PC-3 (cell line): ENCODE results near the gene ACR. TPM values are rescaled to one million over a fixed set of nuclear protein-coding genes. Genes with fewer than 3 reads are reported as not detected.
"Not testable (repeated sequence)": the region's sequence is repeated elsewhere in the genome, so short reads cannot be mapped to it uniquely, and the experiment has no call there.

Source experiments
- ATAC-seq: fragments of 200-7000 bp; cut with Tn5 transposase; 2 replicates; pipeline ENCODE4 v1.9.1; 2020; ENCODE audit warnings: mild to moderate bottlenecking, moderate library complexity
- BruUV-seq: library from RNA; stranded (reverse); fragments of 400-500 nt; replicated peaks from 2 replicates; lab custom pipeline; 2021; lab: Mats Ljungman, UMichigan
- CTCF ChIA-PET: fragments of 300-600 bp; sonication (Branson Sonifier 250); formaldehyde crosslinking; loops from one replicate; lab custom pipeline; 2022; ENCODE audit warnings: antibody characterized with exemption; lab: Charles Lee
- POLR2A ChIA-PET: fragments of 300-600 bp; sonication (Branson Sonifier 250); formaldehyde crosslinking; loops from one replicate; lab custom pipeline; 2022; ENCODE audit warnings: antibody characterized with exemption; ENCODE audit not compliant: unreplicated experiment; lab: Charles Lee
- DNase-seq: peaks from one replicate; pipeline ENCODE4 v3.0.0-alpha.2; 2015
- H2AFZ ChIP-seq: fragments of 300-600 bp; sonication (generic); 2 replicates; pipeline ENCODE4 v1.6.0; 2016; ENCODE audit warnings: antibody characterized with exemption, low read length
- H3F3A ChIP-seq: fragments of 300-600 bp; sonication (generic); one replicate; pipeline ENCODE4 v1.6.0; 2017; ENCODE audit warnings: antibody characterized with exemption, low read length, control low read depth, mild to moderate bottlenecking; ENCODE audit not compliant: unreplicated experiment
- H3K27ac ChIP-seq: fragments of 300-600 bp; sonication (generic); 2 replicates; pipeline ENCODE4 v1.5.1; 2016; ENCODE audit warnings: mild to moderate bottlenecking, low read length
- H3K27me3 ChIP-seq: fragments of 300-600 bp; sonication (generic); 2 replicates; pipeline ENCODE4 v1.6.1; 2016; ENCODE audit warnings: low read length, mixed read lengths
- H3K36me3 ChIP-seq: fragments of 300-600 bp; sonication (generic); 2 replicates; pipeline ENCODE4 v1.6.1; 2016; ENCODE audit warnings: low read depth, mixed run types, low read length, mixed read lengths
- H3K4me1 ChIP-seq: fragments of 300-600 bp; sonication (generic); 2 replicates; pipeline ENCODE4 v1.5.1; 2016; ENCODE audit warnings: low read length; ENCODE audit not compliant: insufficient read depth
- H3K4me2 ChIP-seq: fragments of 300-600 bp; sonication (generic); 2 replicates; pipeline ENCODE4 v1.6.0; 2016; ENCODE audit warnings: low read length
- H3K4me3 ChIP-seq: fragments of 300-600 bp; sonication (generic); 2 replicates; pipeline ENCODE4 v1.5.1; 2016; ENCODE audit warnings: mild to moderate bottlenecking, low read length, mixed read lengths
- H3K79me2 ChIP-seq: fragments of 300-600 bp; sonication (generic); 2 replicates; pipeline ENCODE4 v1.6.1; 2017; ENCODE audit warnings: low read length, mixed read lengths
- H3K9ac ChIP-seq: fragments of 300-600 bp; sonication (generic); 2 replicates; pipeline ENCODE4 v1.6.0; 2016; ENCODE audit warnings: mild to moderate bottlenecking, low read length
- H3K9me2 ChIP-seq: fragments of 300-600 bp; sonication (generic); replicated peaks from 2 replicates; pipeline ENCODE4 v1.6.1; 2016; ENCODE audit warnings: mixed run types, low read length, mixed read lengths
- H3K9me3 ChIP-seq: fragments of 300-600 bp; sonication (generic); 2 replicates; pipeline ENCODE4 v1.6.1; 2016; ENCODE audit warnings: low read length, mixed read lengths
- H4K20me1 ChIP-seq: fragments of 300-600 bp; sonication (generic); 2 replicates; pipeline ENCODE4 v1.6.1; 2016; ENCODE audit warnings: low read length, mixed read lengths
- intact Hi-C: fragments of 100-400 bp; cut with micrococcal nuclease; formaldehyde crosslinking; loops from 2 replicates; pipeline ENCODE4 v1.9.0; 2023
- total RNA-seq: library from RNA; depleted of rRNA; stranded (reverse); fragments of >200 nt; gene quantifications from 2 replicates; pipeline ENCODE4 v1.2.3, GENCODE V29; 2014

The ACR gene
- total RNA-seq, 1 experiment from 2014 or later: not detected

- H2AFZ ChIP-seq: peak overlapping the region; percentile 74
- H4K20me1 ChIP-seq, intact Hi-C loops, H3K9me2 ChIP-seq, H3K36me3 ChIP-seq, H3K9me3 ChIP-seq, H3K9ac ChIP-seq, H3K79me2 ChIP-seq, H3K27ac ChIP-seq, POLR2A ChIA-PET, CTCF ChIA-PET, H3K27me3 ChIP-seq, H3F3A ChIP-seq, H3K4me1 ChIP-seq: not testable (repeated sequence)
- H3K4me2 ChIP-seq: peak overlapping the region; percentile 80
- TSS peak; percentile 22 for BruUV-seq
- peak; percentile 43 for ATAC-seq
- peak; percentile 14 for DNase-seq
- H3K4me3 ChIP-seq: peak overlapping the region; percentile 72
Observed at GRCh38 chr22:50756949-50757491, 19.0 kb downstream of the ACR start.

DNA sequence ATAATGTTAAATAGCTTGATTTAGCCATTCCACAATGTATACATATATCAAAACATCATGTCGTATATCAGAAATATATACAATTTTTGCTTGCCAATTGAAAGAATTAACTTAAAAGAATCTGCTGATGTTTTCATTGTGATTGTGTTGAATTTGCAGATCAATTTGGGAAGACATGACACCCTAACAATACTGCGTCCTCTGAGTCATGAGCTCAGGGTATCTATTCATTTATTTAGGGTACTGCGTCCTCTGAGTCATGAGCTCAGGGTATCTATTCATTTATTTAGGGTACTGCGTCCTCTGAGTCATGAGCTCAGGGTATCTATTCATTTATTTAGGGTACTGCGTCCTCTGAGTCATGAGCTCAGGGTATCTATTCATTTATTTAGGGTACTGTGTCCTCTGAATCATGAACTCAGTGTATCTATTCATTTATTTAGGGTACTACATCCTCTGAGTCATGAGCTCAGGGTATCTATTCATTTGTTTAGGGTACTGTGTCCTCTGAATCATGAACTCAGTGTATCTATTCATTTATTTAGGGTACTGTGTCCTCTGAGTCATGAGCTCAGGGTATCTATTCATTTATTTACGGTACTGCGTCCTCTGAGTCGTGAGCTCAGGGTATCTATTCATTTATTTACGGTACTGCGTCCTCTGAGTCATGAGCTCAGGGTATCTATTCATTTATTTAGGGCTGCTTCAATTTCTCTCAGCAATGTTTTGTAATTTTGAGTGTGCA is 21.8 kb downstream of the ACR start:
- intact Hi-C loops, H3K9me2 ChIP-seq, ATAC-seq, H3K9ac ChIP-seq, H3K36me3 ChIP-seq, H4K20me1 ChIP-seq, H3K4me1 ChIP-seq, H3K27ac ChIP-seq, H3K9me3 ChIP-seq, H3K4me3 ChIP-seq, H3K4me2 ChIP-seq, BruUV-seq, H3K79me2 ChIP-seq, H3K27me3 ChIP-seq, H2AFZ ChIP-seq, POLR2A ChIA-PET, H3F3A ChIP-seq, CTCF ChIA-PET: not testable (repeated sequence)
- DNase-seq: peak; percentile 62

DNA sequence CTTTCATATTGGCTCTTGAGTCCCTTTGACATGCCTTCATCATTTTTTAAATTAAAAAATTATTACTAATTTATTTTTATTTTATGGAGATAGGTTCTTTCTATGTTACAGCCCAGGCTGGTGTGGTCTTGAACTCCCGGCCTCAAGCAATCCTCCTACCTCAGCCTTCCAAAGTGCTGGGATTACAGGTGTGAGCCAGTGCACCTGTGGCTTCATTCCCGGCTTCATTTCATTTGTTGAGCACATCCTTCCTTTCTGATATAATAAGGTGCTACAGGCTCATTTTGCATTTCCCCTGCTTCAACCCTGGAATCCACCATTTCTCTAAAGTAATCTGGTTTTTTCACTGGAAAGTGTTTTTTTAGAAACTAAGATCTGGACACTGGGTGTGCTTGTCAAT is 23.8 kb downstream of the ACR start:
- DNase-seq, ATAC-seq, H4K20me1 ChIP-seq, H3F3A ChIP-seq, H3K9me3 ChIP-seq, H3K9ac ChIP-seq, H3K9me2 ChIP-seq, H3K27ac ChIP-seq, H3K36me3 ChIP-seq, H3K4me2 ChIP-seq, POLR2A ChIA-PET, H3K79me2 ChIP-seq, CTCF ChIA-PET, H3K27me3 ChIP-seq, H2AFZ ChIP-seq, H3K4me1 ChIP-seq, BruUV-seq, intact Hi-C loops, H3K4me3 ChIP-seq: not testable (repeated sequence)

GRCh38 chr22:50764288-50764687 is 26.3 kb downstream of the ACR start:
- H3K9ac ChIP-seq, H3K36me3 ChIP-seq, H2AFZ ChIP-seq, POLR2A ChIA-PET, ATAC-seq, intact Hi-C loops, H3K4me3 ChIP-seq, H3K9me3 ChIP-seq, H3K79me2 ChIP-seq, H3F3A ChIP-seq, H3K4me1 ChIP-seq, H3K4me2 ChIP-seq, CTCF ChIA-PET, H3K9me2 ChIP-seq, DNase-seq, BruUV-seq, H3K27ac ChIP-seq, H3K27me3 ChIP-seq, H4K20me1 ChIP-seq: not testable (repeated sequence)
